ENCODE measurements around the gene MYLK4. TPM values are rescaled to one million over a fixed set of nuclear protein-coding genes. Genes with fewer than 3 reads are reported as not detected.

The MYLK4 gene
- polyA plus RNA-seq, 12 donors = 5.8 to 20.3 (median 11.5) TPM; not detected in 1

DNA sequence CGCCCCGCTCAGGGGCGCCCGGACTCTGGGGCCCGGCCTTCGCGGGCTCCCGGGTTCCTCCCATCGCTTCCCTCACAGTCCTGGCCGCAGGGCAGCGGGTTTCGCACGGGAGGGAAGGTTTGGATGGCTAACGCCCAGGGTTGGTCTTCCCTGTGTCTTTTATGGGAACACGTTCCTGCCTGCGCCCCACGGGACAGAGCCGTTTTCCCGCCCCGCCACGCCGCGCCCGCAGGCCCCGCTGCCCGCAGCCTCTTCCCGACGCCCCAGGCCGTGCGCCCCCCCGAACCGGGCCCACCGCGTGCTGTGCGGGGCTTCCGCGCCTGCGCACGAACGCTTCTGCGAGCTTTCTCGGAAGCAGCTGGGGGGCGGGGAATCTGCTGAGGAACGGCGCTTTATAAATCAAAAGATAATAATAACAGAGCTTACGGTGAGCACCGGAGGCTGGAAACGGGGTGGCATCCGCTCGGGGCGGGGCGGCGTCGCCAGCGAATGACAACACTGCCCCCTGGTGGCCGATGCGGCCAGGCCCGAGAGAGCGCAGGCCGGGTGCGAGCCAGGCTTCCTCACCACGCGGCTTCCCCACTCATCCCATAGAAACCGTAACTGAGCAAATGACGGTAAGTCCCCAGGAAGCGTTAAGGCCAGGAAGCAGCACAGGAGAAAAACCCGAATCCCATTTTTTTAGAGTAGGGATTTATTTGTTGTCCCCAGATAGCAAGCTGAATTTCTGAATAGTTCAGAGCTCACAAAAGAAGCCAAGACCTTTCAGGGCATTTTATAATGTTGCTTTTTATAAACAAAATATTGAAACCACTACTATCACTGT is 116.4 kb downstream of the MYLK4 start:
- DNase-seq = peak; percentile 87

DNA sequence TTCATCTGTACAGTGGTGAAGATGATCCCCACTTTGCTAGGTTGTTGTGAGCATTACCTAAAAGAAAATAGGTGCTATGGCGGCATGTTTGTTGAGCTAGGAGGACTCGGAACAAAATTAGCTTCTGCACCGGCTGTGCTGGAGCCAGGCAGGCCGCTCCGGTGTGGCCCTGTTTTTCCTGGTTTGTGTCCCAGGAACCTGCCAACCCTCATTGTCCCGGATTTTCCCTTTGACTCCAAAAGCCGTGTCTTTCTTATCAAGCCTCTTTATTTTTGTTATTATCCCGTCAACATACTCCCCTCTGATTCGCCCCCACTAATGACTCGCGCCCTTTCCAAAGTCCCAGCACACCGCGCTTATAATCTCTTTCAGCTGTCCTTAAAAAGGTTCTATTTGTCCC is 117.0 kb downstream of the MYLK4 start:
- DNase-seq = no peak

DNA sequence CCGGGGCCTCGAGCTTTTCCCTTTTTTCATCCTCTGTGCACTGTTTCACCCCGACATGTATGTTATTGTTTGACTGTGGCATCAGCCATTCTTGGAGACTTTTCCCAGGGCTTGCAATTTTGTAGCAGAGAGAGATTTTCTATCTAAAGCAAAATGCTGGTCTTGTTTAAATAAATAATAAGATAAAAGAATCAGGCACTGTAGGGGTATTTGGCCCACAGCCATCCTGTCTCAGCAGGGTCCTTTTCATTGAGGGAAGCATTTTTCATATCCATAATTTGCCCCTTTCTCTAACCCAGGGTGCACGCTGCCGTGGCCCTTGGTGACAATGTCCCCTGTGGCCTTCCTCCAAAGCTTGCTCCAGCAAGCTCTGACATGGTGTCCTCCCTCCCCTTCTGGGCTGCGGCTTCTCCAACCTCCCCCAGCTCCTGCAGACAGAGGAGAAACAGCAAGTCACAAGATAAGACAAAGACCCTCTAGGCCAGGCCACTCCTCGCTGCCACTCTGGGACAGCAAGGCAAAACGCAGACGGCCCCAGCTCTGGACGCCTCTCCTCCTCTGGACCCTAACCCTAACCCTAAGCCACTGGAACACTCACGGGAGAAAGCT is 117.6 kb downstream of the MYLK4 start:
- DNase-seq = no peak

DNA sequence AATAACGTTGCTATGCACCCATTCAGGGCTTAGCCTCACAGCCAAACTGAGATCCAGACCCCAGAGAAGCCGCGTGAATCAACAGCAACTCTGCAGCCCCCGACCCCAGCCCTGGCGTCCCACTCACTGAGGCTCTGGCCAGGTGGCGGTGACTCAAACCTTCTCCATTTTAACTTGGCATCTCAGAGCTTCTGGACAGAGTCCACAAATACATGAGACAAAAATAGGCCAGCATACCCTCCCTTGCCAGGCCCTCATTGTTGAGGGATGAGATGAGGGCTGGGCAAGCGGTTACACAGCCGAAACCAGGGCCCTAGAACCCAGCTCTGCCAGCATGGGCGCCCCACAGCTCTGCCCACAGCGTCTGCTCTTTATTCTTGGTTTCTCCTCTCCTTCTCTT is 118.4 kb downstream of the MYLK4 start:
- peak; percentile 33 for DNase-seq

DNA sequence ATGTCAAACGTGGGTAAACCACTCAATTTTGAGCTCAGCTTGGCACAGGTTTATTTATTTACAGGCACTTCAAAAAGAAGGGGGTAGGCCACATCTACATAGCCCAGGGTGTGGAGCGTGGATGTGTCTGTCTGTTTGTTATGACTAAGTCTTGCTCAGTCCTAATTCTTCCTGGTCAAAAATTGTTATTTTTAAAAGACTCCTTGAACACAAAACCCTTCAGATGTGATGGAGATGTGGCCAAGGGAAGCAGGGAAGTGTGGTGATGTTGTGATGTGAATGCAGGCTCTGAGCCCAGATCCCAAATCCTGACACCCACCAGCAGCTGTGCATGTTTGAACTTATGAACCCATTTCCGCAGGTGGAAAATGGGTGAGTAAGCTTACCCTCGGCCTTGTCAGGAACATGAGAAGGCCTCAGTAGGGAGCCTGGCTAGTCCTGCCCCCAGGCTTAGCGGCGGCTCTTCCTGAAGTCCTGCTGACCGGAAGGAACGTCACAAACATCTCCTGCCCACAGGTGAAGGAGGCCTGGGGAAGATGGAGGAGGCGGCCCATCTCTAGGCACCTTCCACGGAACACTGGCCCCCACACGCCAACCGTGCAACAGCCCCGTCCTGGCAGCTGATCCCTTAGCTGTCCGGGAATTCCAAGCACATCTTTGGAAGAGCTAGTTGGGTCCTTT is 119.7 kb downstream of the MYLK4 start:
- DNase-seq = no peak

DNA sequence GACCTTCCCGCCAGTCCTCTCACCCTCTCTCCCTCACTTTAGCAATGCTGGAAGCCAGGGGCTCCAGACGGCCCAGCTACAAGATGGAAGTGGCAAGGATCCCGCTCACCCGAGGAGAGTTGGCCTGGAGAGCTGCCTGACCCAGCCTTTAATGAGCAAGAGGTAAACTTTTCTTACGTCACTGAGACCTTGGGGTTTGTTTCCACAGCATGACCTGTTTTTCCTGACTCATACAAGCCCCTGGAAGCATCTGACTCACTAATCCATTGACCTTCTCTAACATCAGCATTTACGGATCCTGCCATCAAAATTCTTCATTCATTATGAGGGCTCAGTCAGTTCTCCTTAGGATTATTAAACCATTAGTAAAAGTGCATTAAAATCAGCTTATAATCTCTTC is 120.4 kb downstream of the MYLK4 start:
- DNase-seq = no peak

DNA sequence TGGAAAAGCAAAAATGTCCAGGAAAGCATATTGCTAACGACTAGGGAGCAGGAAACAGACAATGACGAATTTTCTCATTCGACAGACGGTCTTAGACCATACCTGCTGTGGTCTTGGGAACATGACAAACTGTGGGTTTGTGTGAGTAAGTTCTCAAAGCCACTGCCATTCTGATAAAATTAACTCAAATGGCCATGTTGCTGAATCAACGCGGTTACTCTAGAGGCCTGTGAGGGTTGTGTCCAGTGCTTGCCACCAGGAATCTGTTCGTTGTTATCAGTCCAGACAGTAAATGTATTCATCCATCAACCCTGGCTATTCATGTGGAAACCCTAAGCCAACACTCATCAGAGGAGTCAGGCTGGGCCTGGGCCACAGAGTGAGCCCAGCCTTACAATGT is 124.3 kb downstream of the MYLK4 start:
- DNase-seq = no peak

DNA sequence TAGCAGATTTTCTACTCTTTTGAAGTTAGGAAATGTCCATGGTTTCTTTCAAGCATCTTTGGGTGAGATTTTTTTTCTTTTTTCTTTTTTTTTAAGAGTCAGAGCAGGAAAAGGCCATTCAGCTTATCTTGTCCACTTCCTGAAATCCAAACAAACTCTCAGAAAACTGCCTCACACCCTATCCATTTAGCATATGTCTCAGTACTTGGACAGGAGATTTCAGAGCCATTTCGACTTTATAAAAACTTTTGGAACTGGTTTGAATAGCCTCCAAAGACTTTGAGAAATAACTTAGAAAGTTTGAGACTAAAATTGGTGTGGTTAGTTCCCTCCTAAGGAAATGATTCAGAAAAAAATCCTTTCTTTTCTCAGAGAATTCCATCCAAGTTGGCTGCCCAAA is 125.1 kb downstream of the MYLK4 start:
- no peak for DNase-seq

DNA sequence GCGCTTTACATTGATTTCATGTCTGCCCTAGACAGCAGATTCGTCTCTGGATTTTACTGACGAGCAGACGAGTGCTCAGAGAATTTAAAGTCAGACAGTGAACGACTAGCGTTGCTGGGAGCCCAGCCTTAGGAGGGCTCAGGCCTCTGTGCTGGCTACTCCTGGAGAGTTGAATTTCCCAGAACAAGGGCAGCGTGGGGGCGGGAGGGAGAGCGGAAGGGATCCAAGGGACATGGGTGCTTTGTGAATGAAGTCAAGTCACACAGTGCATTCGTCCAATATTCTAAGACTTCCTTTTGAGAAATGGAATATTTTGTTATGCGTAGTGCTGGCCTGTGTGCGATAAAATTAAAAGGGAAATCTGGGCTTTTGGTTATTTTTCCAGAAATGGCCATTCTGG is 126.5 kb downstream of the MYLK4 start:
- DNase-seq = no peak

DNA sequence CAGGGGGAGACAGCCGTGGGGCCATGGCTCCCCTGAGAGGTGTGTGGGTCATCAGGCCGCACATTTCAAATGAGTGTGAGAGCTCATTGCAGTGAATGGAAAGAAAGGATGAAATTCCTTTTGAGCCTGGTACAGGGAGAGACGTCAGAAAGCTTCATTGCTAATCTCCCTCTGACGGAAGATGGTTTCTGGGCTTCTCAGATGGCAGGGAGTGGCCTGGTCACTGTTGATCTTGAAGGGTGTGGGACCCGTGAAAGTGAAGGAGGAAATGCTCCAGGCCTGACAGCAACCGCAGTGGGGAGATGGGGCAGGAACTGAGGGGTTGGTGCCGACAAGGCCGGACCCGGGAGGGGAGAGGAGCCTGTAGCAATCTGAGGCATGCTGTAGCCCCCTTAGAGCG is 127.4 kb downstream of the MYLK4 start:
- DNase-seq = no peak

DNA sequence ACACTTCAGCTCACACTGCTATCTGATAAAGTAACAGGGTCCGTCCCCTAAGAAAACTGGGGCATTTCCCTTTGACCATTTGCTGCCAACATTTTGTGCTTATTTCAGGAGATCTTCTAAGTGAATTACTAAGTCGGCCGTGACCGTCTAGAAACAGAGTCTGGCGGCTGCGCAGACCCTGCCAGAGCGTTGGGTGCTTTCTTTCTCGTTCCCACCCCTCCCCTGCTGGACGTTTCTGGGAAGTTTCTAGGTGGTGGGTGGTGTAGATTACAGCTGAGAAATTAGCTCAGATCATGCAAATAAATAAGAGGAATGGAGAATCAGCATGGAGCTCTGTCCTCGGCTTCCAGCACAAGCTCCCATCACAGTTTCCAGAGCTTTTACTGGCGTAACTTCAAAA is 128.1 kb downstream of the MYLK4 start:
- DNase-seq = no peak

DNA sequence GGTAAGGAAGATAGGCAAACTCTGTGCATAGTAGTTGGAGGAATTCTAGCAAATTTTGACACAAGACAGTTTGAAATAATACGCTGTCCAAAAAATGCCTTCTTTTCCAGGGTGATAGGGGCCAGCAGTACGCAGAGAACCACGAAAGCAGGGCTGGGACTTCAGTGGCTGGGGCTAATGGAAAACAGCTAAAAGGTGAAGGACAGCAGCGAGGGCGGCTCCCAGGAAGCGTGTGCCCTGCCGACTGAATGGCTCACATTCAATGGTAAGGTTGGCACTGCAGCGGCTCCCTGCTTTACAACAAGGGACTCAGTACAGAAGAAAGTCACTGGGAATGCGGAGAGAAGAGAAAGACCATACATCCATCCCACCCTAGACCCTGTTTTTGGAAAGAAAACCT is 131.1 kb downstream of the MYLK4 start:
- DNase-seq = no peak

DNA sequence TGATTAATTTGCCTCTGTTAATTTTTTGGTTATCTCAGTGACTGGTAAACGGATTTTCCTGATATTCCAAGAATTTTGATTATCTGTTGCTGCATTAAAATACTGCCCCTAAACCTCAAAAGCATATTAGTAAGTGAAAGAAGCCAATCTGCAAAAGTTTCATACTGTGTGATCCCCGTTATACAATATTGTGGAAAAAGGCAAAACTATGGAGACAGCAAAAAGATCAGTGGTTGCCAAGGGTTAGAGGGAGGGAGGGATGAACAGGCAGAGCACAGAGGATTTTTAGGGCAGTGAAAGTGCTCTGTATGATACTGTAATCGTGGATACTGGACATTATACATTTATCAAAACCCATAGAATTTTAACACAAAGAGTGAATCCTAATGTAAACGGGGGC is 133.0 kb downstream of the MYLK4 start:
- DNase-seq = no peak

DNA sequence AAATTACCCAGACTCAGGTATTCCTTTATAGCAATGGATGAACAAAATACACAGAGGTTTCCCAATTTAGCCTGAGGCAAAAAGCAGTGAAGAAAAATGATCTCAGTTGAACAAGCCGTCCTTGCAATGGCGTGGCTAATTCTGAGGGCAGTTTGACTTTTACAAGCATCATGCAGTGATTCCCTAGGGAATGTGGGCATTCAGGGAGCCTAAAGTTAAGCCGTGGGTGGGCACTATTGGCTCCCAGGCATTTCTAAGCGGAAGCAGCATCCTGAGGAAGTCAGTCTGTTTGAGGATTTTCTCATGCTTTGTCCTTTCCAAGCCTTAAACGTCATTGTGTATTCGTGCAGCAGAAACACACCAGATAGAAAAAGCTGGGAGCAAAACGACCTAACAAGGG is 133.9 kb downstream of the MYLK4 start:
- DNase-seq = no peak

DNA sequence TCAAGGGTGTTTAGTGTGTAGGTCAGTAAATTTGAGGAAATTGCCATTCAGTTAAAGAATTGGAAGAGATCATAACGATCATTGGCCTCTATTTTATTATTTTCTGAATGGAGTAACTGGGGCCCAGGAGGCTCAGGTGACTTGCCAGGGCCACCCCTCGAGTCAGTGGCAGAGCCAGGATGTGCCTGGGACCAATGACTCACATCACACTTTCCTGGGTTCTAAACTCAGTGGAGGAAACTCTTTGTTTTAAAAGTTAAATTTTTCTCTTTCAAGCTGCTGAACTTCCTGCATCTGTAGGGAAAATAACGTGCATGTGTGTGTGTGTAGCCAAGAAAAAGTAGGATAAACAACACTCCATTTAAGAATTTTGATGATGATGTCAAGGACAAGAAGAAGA is 135.5 kb downstream of the MYLK4 start:
- DNase-seq = no peak

DNA sequence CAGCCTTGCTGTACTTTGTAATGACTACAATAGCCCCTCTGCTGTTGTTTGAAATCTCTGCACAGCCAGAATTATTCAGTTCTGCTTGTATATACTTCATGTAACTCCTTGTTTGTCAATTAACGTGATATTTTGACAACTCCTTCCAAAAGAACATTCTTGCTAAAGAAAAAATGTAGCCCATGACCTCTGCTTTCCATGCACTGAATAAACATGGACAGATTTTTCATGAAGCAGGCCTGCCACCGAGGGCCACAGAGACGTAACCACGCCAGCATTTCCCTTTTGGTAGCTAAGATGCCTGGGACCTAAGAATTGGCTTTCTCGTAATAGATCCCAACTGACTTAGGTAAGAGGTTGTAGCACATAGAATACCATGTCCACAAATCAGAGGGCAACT is 135.9 kb downstream of the MYLK4 start:
- no peak for DNase-seq

DNA sequence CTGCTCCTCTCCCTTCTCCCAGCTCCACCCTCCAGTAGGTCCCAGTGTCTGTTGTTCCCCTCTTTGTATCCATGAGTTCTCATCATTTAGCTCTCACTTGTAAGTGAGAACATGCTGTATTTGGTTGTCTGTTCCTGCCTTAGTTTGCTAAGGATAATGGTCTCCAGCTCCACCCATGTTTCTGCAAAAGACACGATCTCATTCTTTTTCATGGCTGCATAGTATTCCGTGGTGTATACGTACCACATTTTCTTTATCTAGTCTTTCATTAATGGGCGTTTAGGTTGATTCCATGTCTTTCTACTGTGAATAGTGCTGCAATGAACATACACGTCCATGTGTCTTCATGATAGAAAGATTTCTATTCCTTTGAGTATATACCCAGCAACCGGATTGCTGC is 136.6 kb downstream of the MYLK4 start:
- DNase-seq = no peak

Other genes starting within 250 kb of the MYLK4 start
- gene WRNIP1, start 14.5 kb upstream of the MYLK4 start, polyA plus RNA-seq (ENCODE audit: insufficient read length in 12 of 12) = 10 to 100 TPM in 11 of 12 donors, not detected in 1; 29.0 to 53.8 (median 46.5) TPM
- gene SERPINB1, start 90.9 kb upstream of the MYLK4 start, polyA plus RNA-seq (ENCODE audit: insufficient read length in 12 of 12) = 10 to 100 TPM in 11 of 12 donors, not detected in 1; 10.8 to 26.3 (median 17.8) TPM
- 10 to 100 TPM in 1 of 12 donors, 1 to 10 TPM in 10, not detected in 1; 2.2 to 15.5 (median 3.2) TPM for gene SERPINB9, start 152.4 kb upstream of the MYLK4 start, polyA plus RNA-seq (ENCODE audit: insufficient read length in 12 of 12)
- 10 to 100 TPM in 11 of 12 donors, not detected in 1; 68.8 to 98.2 (median 78.3) TPM for gene SERPINB6, start 220.6 kb upstream of the MYLK4 start, polyA plus RNA-seq (ENCODE audit: insufficient read length in 12 of 12)
- 10 to 100 TPM in 11 of 12 donors, not detected in 1; 13.9 to 29.6 (median 17.9) TPM for gene NQO2, start 249.0 kb upstream of the MYLK4 start, polyA plus RNA-seq (ENCODE audit: insufficient read length in 12 of 12)

All from muscle of arm (tissue), 12 donors.